H1 (cell line): ENCODE data around the gene HEATR5A. TPM values are rescaled to one million over a fixed set of nuclear protein-coding genes. Genes with fewer than 3 reads are reported as not detected.

ENCODE experiments used
- CTCF ChIA-PET: fragments of 300-600 bp; sonication (Branson Sonifier 250); formaldehyde crosslinking; loops from one replicate; lab custom pipeline; 2021; ENCODE audit not compliant: partially characterized antibody; lab: Charles Lee
- POLR2A ChIA-PET: fragments of 300-600 bp; sonication (Branson Sonifier 250); formaldehyde crosslinking; loops from one replicate; lab custom pipeline; 2021; ENCODE audit warnings: inconsistent platforms; ENCODE audit not compliant: partially characterized antibody; lab: Charles Lee
- DNase-seq, 2 experiments: peaks; one replicate each; pipeline versions ENCODE4 v3.0.0 to v3.0.0-alpha.2; 2010 to 2022; ENCODE audit warnings: low spot score in 2 of 2, low read depth in 1 of 2, mixed read lengths in 1 of 2
- FAIRE-seq: peaks from 2 replicates; lab custom pipeline; 2011; peaks lifted over from hg19 to GRCh38; lab: Jason Lieb, UNC
- H2AFZ ChIP-seq: 2 replicates; pipeline ENCODE4 v1.8.1; 2012; ENCODE audit warnings: low read length, inconsistent platforms
- H2AK5ac ChIP-seq: 2 replicates; pipeline ENCODE4 v1.6.1; 2013; ENCODE audit warnings: low read depth, low read length
- H2BK120ac ChIP-seq: replicated peaks from 2 replicates; pipeline ENCODE3; 2013; ENCODE audit warnings: low read depth, low read length, inconsistent platforms
- H2BK12ac ChIP-seq: 2 replicates; pipeline ENCODE4 v1.6.1; 2013; ENCODE audit warnings: low read depth, low read length
- H2BK15ac ChIP-seq: 2 replicates; pipeline ENCODE4 v1.6.1; 2013; ENCODE audit warnings: low read length
- H2BK20ac ChIP-seq: 2 replicates; pipeline ENCODE4 v1.6.1; 2013; ENCODE audit warnings: low read length
- H2BK5ac ChIP-seq: 2 replicates; pipeline ENCODE4 v1.6.1; 2013; ENCODE audit warnings: low read depth, low read length
- H3K14ac ChIP-seq: 2 replicates; pipeline ENCODE4 v1.6.1; 2013; ENCODE audit warnings: inconsistent platforms; ENCODE audit not compliant: insufficient read length
- H3K18ac ChIP-seq: 2 replicates; pipeline ENCODE4 v1.6.1; 2013; ENCODE audit warnings: low read length; ENCODE audit errors: extremely low read depth
- H3K23ac ChIP-seq: 2 replicates; pipeline ENCODE4 v1.6.1; 2013; ENCODE audit warnings: inconsistent platforms; ENCODE audit not compliant: insufficient read length
- H3K23me2 ChIP-seq: 2 replicates; pipeline ENCODE4 v1.6.1; 2013; ENCODE audit warnings: low read depth, low read length
- H3K27ac ChIP-seq: 2 replicates; pipeline ENCODE4 v1.6.1; 2011; ENCODE audit warnings: low read depth, low read length, inconsistent platforms
- H3K27me3 ChIP-seq, 4 experiments: replicated peaks in 1 of 4; 1 replicate in 1 of 4; 2 replicates in 3 of 4; pipeline versions ENCODE4 v1.6.1 to v1.8.1; 2011 to 2013; ENCODE audit warnings: low read length in 3 of 4, mild to moderate bottlenecking in 3 of 4, inconsistent platforms in 2 of 4, mixed read lengths in 2 of 4, moderate library complexity in 1 of 4; ENCODE audit not compliant: control insufficient read depth in 3 of 4, insufficient read depth in 3 of 4; ENCODE audit errors: extremely low read depth in 1 of 4
- H3K36me3 ChIP-seq, 4 experiments: 2 replicates each; pipeline versions ENCODE4 v1.6.1 to v1.8.1; 2011 to 2013; ENCODE audit warnings: mild to moderate bottlenecking in 4 of 4, low read length in 3 of 4, moderate library complexity in 2 of 4, control low read depth in 1 of 4, inconsistent platforms in 1 of 4; ENCODE audit not compliant: insufficient read depth in 4 of 4, control insufficient read depth in 2 of 4
- H3K4ac ChIP-seq: replicated peaks from 2 replicates; pipeline ENCODE3; 2013; ENCODE audit warnings: low read length, low read depth, mixed read lengths, inconsistent platforms; ENCODE audit not compliant: insufficient read length
- H3K4me1 ChIP-seq, 4 experiments: replicated peaks in 1 of 4; 1 replicate in 1 of 4; 2 replicates in 3 of 4; pipeline versions ENCODE4 v1.6.1 to v1.8.1; 2011 to 2013; ENCODE audit warnings: low read length in 3 of 4, inconsistent platforms in 2 of 4, mixed read lengths in 1 of 4; ENCODE audit not compliant: insufficient read depth in 4 of 4, control insufficient read depth in 3 of 4
- H3K4me2 ChIP-seq, 2 experiments: 2 replicates each; pipeline versions ENCODE4 v1.6.1 to v1.8.1; 2011 to 2013; ENCODE audit warnings: low read depth in 2 of 2, low read length in 2 of 2, control low read depth in 1 of 2, inconsistent platforms in 1 of 2, mild to moderate bottlenecking in 1 of 2; ENCODE audit not compliant: insufficient read depth in 1 of 2
- H3K4me3 ChIP-seq, 4 experiments: fragments of 200-600, 300-600 bp in 1 of 4; sonication (generic), shearing (Covaris generic), sonication (Bioruptor Twin) in 1 of 4; 2 replicates each; pipeline versions ENCODE4 v1.5.1 to v1.8.1; 2011 to 2016; ENCODE audit warnings: low read length in 4 of 4, low read depth in 3 of 4, control low read depth in 2 of 4, inconsistent platforms in 2 of 4, mild to moderate bottlenecking in 2 of 4, mixed read lengths in 1 of 4, moderate library complexity in 1 of 4; ENCODE audit not compliant: insufficient read depth in 2 of 4; ENCODE audit errors: extremely low read depth in 1 of 4
- H3K56ac ChIP-seq: replicated peaks from 2 replicates; pipeline ENCODE3; 2013; ENCODE audit warnings: low read depth, mild to moderate bottlenecking, mixed read lengths, low read length, inconsistent platforms; ENCODE audit not compliant: insufficient read length
- H3K79me1 ChIP-seq: 2 replicates; pipeline ENCODE4 v1.6.1; 2013; ENCODE audit warnings: low read depth, low read length, control low read depth
- H3K79me2 ChIP-seq, 2 experiments: 2 replicates each; pipeline versions ENCODE4 v1.6.1 to v1.8.1; 2012 to 2013; ENCODE audit warnings: low read length in 2 of 2, mild to moderate bottlenecking in 2 of 2, inconsistent platforms in 1 of 2; ENCODE audit not compliant: insufficient read depth in 2 of 2, control insufficient read depth in 1 of 2
- H3K9ac ChIP-seq, 4 experiments: replicated peaks in 1 of 4; 1 replicate in 1 of 4; 2 replicates in 3 of 4; pipeline versions ENCODE4 v1.6.1 to v1.8.1; 2011 to 2013; ENCODE audit warnings: low read depth in 3 of 4, low read length in 3 of 4, control low read depth in 2 of 4, mild to moderate bottlenecking in 2 of 4, moderate library complexity in 2 of 4, inconsistent platforms in 1 of 4; ENCODE audit errors: extremely low read depth in 1 of 4
- H3K9me3 ChIP-seq, 2 experiments: 2 replicates each; pipeline versions ENCODE4 v1.6.1 to v1.8.1; 2012 to 2013; ENCODE audit warnings: mild to moderate bottlenecking in 2 of 2, moderate library complexity in 2 of 2, control low read depth in 1 of 2, inconsistent platforms in 1 of 2, low read depth in 1 of 2, low read length in 1 of 2, mixed read lengths in 1 of 2; ENCODE audit not compliant: insufficient read depth in 2 of 2
- H4K20me1 ChIP-seq, 2 experiments: replicated peaks in 1 of 2; 2 replicates each; pipeline versions ENCODE3 to v1.8.1; 2011 to 2013; ENCODE audit warnings: inconsistent platforms in 2 of 2, low read length in 2 of 2, mild to moderate bottlenecking in 1 of 2; ENCODE audit not compliant: insufficient read depth in 2 of 2, control insufficient read depth in 1 of 2
- H4K5ac ChIP-seq: 2 replicates; pipeline ENCODE4 v1.6.1; 2013; ENCODE audit warnings: low read length, low read depth, mixed read lengths, inconsistent platforms; ENCODE audit not compliant: insufficient read length
- H4K8ac ChIP-seq: 2 replicates; pipeline ENCODE4 v1.8.0; 2013; ENCODE audit warnings: mild to moderate bottlenecking, moderate library complexity, low read length, inconsistent platforms; ENCODE audit not compliant: insufficient read depth; ENCODE audit errors: extremely low read depth
- H4K91ac ChIP-seq: replicated peaks from 2 replicates; pipeline ENCODE3; 2013; ENCODE audit warnings: low read length, mixed read lengths, inconsistent platforms; ENCODE audit not compliant: insufficient read length
- CHD2 ChIP-seq: IDR thresholded peaks from 2 replicates; pipeline ENCODE4 v1.6.1; 2012; ENCODE audit warnings: low read length, improper control_type of control experiment
- HDAC2 ChIP-seq, 2 experiments: fragments of 300-600 bp in 1 of 2; sonication (generic) in 1 of 2; IDR thresholded peaks; 2 replicates each; pipeline ENCODE4 v1.6.1; 2011 to 2012; ENCODE audit warnings: low read depth in 2 of 2, low read length in 2 of 2, mild to moderate bottlenecking in 2 of 2, moderate library complexity in 2 of 2, borderline replicate concordance in 1 of 2, inconsistent platforms in 1 of 2
- MAX ChIP-seq: IDR thresholded peaks from 2 replicates; pipeline ENCODE4 v1.6.1; 2012; ENCODE audit warnings: inconsistent platforms
- POLR2A ChIP-seq, 2 experiments: IDR thresholded peaks; 1 replicate in 1 of 2; 2 replicates in 1 of 2; pipeline ENCODE4 v1.6.1; 2011; ENCODE audit warnings: low read depth in 2 of 2, low read length in 2 of 2, mild to moderate bottlenecking in 2 of 2; ENCODE audit errors: control extremely low read depth in 1 of 2
- WGBS, 2 experiments: shearing (Covaris generic) in 1 of 2; methylation state at CpG; one replicate each; pipeline versions ENCODE4 v1.1.6 to v1.1.7; 2013 to 2015; ENCODE audit warnings: low lambda C conversion rate in 2 of 2, mixed read lengths in 2 of 2, inconsistent platforms in 1 of 2, low coverage in 1 of 2, missing lambda C conversion rate in 1 of 2; ENCODE audit not compliant: insufficient replicate concordance in 2 of 2, insufficient coverage in 1 of 2, insufficient read length in 1 of 2; ENCODE audit errors: extremely low coverage in 1 of 2, missing lambda C conversion rate in 1 of 2; 5-methylcytosine and 5-hydroxymethylcytosine counted together
- polyA plus RNA-seq, 7 experiments: library from polyadenylated mRNA; depleted of rRNA in 3 of 7; stranded (reverse) in 5 of 7; unstranded in 2 of 7; fragments of >200 nt in 5 of 7; fragments of 200-250 nt in 2 of 7; gene quantifications; 1 replicate in 5 of 7; 2 replicates in 1 of 7; 4 replicates in 1 of 7; pipeline versions ENCODE4 v1.2.1 to v1.2.3, GENCODE V29; 2011 to 2013; ENCODE audit warnings: missing spikeins in 2 of 7, mixed read lengths in 2 of 7
- total RNA-seq: library from RNA; stranded (reverse); fragmentation: NEBNext Ultra II Directional; extraction: Animal tissue kit (Norgen Biotek cat#: 25700); gene quantifications from 2 replicates; pipeline ENCODE4 v1.2.1, GENCODE V29; 2021

The HEATR5A gene
- total and polyA plus RNA-seq, 2 of the 8 experiments (the other 6 are each of a cell fraction or from before 2014, with no cell fraction given): 9.0 to 36.2 TPM

- Histone ChIP-seq H3K4me2 (no peak overlapping the region), H3K27me3 (no peaks in the 10 kb centered on the region), H3K9me3 (peaks cover 17 to 36% of the 10 kb centered on the region in 2 experiments), H2BK5ac (no peak overlapping the region), H2AK5ac (no peak overlapping the region), H3K4me1 (no peaks in the 10 kb centered on the region), H3K27ac (no peak overlapping the region), H3K4ac (no peak overlapping the region), H2BK120ac (no peak overlapping the region), H3K14ac (no peak overlapping the region), H2BK15ac (no peak overlapping the region), H3K23me2 (no peaks in the 10 kb centered on the region), H3K18ac (no peak overlapping the region), H4K5ac (no peak overlapping the region), H3K36me3 (peaks cover 0 to 3% (median 0%) of the 10 kb centered on the region in 4 experiments; a peak in 2 of 8 replicates), H3K79me2 (no peaks in the 10 kb centered on the region), H3K56ac (no peak overlapping the region), H3K23ac (no peak overlapping the region), H4K20me1 (no peaks in the 10 kb centered on the region), H4K91ac (no peak overlapping the region), H3K4me3 (no peak overlapping the region), H2BK12ac (no peak overlapping the region), H3K79me1 (no peaks in the 10 kb centered on the region), H3K9ac (no peak overlapping the region), H2BK20ac (no peak overlapping the region), H2AFZ (no peak overlapping the region), H4K8ac (no peak overlapping the region)
- FAIRE-seq: no peak
- ChIA-PET POLR2A (no interaction called here), CTCF (no interaction called here)
- WGBS, 2 experiments: 90% methylated on average over 1 of the region's 1 CpG; no CpG with 5 or more reads in 1 of the 2 experiments
- TF ChIP-seq HDAC2 (IDR thresholded peaks at IDR 0.05; ENCODE audit: borderline replicate concordance in 1 of 2, low read depth in 2 of 2, low read length in 2 of 2): no peak
- TF ChIP-seq POLR2A (IDR thresholded peaks at IDR 0.05; ENCODE audit: control extremely low read depth in 1 of 2, low read depth in 2 of 2, low read length in 2 of 2): no peak
- TF ChIP-seq MAX: no peak
- TF ChIP-seq CHD2: no peak
- no peak for DNase-seq
Observed at GRCh38 chr14:31277085-31277484, 143.3 kb downstream of the HEATR5A start.
